GM12873 (cell line): Measurements from ENCODE around the gene WHRN.

Source experiments
- CTCF ChIP-seq: IDR thresholded peaks from 2 replicates; pipeline ENCODE4 v1.5.1; 2012; ENCODE audit warnings: low read depth, mild to moderate bottlenecking, moderate library complexity, low read length, control low read depth; ENCODE audit not compliant: insufficient read depth; ENCODE audit errors: missing control alignments

The WHRN gene

GRCh38 chr9:114483499-114483898, 21.8 kb downstream of the WHRN start:
- TF ChIP-seq CTCF, result no peak

- no peak for TF ChIP-seq CTCF
These were observed 22.7 kb downstream of the WHRN start for GRCh38 chr9:114482593-114482992.

GRCh38 chr9:114481789-114482188, 23.5 kb downstream of the WHRN start:
- TF ChIP-seq CTCF, result no peak

GRCh38 chr9:114480746-114481435, 24.4 kb downstream of the WHRN start:
- TF ChIP-seq CTCF, result no peak

- no peak for TF ChIP-seq CTCF
These were observed 26.4 kb downstream of the WHRN start for GRCh38 chr9:114478871-114479270.

GRCh38 chr9:114478459-114478858, 26.8 kb downstream of the WHRN start:
- TF ChIP-seq CTCF, result no peak

- no peak for TF ChIP-seq CTCF
These were observed 27.6 kb downstream of the WHRN start for GRCh38 chr9:114477642-114478041.
